GM18909 (cell line): Measurements from ENCODE around the gene INF2.

Experiments used
- ATAC-seq: cut with Tn5 transposase; IDR thresholded peaks from one replicate; pipeline ENCODE4 v1.9.1; 2021; ENCODE audit warnings: mild to moderate bottlenecking; ENCODE audit not compliant: unreplicated experiment, poor library complexity

INF2 gene

DNA sequence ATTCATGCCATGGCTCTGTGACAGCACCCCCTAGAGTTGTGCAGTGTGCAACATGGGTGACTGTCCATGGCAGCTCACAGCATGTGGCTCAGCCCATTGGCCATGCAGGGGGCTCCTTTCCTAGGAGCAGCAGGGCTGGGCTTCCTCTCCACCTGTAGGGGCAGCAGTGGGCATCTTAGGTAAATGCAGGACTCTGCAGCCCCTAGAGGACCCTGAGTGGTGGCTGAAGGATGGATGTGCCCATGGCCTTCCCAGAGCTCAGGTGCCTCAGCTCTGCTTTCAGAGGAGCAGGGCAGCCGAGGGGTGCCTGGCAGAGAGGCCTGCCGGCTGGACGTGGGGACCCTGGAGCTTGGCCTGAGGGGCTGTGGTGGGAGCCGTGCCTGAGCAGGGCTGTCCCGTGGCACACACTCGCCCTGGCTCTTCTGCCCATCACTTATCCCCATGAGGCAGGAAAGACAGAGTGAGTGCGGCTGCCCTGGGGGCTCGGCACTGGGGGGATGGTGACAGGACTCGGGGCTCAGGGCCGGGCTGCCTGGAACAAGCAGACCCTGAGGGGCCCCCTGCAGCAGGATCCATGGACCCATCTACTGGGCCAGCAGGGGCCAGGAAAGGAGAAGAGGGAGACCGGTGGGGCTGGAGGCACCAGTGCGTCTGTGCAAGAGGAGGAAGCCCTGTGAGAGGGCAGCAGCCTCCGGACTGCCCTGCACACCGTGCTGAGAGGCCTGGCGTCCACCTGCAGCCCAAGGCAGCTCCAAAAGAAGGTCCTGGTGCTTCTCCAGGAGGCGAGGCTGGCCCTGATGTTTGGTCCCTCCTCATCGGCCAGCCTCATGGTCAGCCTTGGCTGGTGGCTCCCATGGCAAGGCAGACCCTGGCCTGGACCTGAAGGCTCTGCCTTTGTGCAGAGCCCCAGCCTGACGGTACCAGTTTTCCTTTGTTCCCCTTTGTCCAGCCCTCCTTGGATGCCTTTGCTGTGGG, 42.2 kb downstream of the INF2 start:
- ATAC-seq = no peak

DNA sequence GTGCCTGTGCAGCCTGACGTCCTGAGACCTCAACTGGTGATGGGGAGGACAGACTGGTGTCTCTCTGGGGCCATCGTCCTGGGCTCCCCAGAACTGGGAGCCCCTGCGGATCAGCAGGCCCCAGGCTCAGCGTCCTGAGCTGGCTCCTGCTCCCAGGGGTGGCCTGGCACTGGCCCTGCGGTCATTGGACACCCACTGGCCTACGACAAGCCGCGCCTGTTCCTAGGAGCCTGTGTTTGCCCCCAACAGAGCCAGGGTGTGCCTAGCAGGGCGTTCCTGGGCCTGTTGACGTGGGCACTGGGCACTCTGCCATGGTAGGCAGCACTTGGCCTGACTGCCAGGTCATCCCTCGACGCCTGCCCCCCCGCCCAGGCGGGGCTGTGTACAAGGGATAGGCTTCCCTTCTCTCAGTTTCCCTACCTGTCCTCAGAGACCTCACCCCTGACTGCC, 43.0 kb downstream of the INF2 start:
- no peak for ATAC-seq

DNA sequence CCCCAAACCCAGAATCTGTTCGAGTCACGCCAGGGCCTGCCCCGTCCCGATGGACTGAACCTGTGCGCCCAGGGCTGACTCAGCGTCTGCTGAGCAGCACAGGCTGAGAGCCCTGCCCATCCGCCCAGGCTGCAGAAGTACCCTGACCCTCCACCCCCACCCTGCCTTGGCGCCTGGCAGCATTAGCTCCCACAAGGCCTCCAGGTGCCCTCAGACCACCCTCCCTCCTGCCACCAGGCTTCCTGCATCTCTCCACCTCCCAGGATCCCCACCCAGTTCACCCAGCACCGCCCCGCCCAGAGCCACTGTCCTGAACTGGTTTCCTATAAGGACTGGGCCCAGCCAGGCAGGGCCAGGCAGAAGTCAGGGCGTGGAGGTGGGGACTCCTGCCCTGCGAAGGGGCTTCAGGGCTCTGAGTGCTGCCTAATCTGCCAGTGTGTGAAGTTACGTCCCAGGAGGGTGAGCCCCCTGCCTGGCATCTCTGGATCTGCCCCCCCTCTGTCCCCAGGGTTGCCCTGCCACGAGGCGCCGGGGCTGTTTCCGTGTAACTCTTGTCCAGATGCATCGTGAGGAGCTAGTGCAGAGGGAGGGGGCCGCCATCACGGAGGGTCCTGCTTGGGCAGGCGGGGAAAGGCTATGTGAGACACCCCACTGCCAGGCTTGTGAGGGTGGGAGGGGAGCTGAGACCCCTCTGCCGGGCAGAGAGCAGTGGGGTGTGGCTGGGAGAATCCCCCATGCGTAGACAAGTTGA, 43.7 kb downstream of the INF2 start:
- ATAC-seq = no peak

DNA sequence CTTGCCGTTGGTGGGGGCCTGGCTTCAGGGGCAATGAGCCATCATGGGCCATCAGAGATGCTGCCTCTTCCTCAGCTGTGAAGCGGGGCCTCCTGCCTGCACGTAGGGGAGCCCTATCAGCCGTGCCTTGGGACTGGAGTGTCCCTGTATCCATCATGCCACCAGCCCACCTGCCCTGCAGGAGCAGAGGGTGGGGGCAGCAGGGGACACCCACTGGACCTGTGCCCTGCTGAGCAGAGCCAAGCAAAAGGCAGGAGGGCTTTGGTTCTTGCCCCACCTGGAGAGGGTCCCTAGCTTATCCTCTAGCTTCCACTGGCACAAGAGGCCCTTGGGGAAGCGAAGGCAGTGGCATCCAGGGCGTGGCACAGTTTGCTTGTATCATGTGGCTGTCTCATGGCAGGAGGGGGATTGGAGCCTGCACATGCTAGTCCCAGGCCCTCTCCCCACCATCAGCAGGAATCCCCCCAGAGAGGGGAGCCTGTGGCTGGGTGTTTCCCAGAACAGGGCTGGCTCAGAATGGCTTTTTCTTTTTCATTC, 44.7 kb downstream of the INF2 start:
- no peak for ATAC-seq

DNA sequence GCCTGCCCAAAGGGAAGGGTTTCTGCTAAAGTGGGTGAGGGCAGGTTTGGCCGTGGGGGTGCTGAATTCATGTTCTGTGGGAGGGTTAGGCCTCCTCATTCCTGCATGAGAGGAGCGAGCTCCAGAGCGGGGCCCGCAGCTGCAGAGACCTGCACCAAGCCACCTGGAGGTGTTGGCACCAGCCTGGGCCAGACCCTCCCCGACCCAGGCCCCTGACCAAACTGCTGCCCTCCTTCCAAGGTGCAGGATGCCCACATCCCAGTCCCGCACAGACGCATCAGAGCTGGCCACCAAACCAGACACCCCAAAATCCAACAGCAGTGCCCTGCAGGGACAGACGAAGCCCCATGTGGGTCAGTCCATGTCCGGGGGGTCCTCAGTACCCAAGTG, 45.2 kb downstream of the INF2 start:
- no peak for ATAC-seq

DNA sequence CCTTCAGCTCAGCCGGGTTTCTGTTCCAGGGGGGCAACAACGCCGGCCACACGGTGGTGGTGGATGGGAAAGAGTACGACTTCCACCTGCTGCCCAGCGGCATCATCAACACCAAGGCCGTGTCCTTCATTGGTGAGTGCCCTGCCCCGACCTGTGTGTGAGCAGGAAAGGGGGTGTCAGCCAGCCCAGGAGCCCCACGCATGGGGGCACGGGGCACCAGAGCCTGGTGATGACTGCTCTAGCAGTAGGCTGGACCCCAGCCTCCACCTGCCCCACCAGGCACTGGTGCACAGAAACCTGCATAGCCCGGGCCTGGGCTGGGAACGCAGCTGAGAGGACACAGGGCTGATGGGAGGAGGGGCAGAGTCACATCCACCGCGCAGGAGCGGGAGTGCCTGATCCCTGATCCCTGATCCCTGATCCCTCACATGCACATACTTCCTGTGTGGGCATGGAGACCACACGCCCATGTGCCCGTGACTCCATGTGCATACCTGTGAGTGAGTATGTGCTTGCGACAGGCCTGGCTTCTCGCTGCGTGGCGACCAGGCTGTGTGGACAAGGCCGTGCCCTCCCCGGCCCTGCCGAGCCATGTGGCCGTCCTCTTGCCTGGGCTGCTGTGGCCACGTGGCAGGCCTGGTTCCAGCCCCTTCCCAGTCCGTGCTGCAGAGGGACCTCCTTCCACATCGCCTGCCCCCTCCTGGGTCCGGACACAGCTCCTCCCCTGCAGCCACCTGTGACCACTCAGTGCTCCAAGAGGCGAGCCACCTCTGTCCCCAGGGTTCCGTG, 45.8 kb downstream of the INF2 start:
- no peak for ATAC-seq

DNA sequence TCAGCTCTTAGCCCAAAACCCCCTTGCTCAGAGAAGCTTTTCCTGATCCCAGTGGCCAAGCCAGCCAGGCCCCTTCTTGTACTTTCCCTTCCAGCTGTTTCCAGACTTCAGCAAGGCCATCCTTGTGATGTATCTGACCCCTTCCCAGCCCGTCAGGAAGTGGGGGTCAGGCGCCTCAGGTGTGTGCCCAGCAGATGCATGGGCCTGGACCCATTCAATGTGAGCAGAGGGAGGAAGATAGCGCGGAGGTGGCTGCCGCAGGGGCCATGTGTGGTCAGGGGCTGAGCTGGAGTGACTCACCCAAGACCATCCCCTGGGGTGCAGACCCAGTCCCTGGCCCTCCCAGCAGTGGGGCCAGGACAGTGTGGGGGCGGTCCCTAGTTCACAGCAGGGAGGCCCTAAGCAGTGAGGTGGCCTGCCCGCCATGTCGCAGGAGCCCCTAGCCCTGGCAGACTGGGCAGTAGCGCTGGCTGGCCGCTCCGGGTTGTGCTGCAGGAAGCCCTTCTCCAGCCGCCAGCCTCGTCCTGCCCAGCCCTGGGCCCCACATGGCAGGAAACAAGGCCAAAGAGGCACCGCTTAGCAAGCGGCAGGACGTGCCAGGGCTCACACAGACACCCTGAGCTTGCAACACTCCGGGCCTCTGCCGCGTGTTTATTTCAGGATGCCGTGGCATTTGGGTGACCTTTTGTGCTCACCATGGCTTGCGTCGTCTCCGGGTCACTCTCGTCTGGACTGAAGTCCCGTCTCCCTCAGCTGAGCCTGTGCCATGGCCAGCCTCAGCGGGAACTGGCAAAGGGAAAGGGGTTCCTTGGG, 46.6 kb downstream of the INF2 start:
- ATAC-seq = no peak

DNA sequence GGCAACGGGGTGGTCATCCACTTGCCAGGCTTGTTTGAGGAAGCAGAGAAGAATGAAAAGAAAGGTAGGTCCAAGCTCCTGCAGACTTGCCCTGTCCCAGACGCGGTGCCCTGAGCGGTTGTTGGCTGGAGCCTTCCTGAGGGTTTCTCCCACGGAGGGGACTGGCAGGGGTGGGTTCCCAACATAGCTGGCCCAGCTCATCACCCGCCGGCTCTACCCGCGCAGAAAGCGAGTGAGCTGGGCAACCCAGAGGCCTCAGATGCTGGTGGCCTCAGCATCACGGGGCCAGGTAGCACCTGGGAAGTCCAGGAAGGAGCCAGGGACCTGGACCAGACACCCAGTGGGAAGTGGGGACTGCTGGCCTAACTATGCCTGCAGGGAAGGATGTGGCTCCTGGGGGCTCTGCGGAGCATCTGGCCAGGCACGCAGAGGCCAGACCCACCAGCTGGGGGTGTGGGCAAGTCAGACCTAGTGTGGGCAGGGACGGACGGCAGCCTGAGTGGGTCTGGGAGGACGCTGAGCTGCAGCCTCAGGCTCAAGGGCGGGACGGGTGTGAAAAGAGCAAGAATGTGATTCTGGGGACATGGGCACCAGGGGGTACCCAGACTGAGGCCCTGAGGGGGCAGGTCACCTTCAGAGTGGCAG, 49.1 kb downstream of the INF2 start:
- ATAC-seq = no peak

DNA sequence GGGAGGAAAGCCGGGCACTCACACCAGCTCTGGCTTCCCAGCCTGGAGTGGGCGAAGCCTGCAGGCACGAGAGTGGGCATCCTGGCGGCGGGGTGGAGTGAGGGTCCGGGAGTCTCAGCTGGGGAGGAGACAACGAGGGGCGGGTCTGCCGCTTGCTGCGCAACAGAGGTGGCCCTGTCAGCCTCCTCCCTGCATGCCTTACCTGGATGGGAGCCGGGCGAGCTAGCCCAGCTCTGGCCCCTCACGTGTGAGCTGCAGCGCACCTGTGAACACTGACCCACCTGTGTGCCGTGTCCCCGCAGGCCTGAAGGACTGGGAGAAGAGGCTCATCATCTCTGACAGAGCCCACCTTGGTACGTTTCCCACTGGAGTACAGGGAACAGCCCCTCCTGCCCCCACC, 49.6 kb downstream of the INF2 start:
- ATAC-seq = no peak

DNA sequence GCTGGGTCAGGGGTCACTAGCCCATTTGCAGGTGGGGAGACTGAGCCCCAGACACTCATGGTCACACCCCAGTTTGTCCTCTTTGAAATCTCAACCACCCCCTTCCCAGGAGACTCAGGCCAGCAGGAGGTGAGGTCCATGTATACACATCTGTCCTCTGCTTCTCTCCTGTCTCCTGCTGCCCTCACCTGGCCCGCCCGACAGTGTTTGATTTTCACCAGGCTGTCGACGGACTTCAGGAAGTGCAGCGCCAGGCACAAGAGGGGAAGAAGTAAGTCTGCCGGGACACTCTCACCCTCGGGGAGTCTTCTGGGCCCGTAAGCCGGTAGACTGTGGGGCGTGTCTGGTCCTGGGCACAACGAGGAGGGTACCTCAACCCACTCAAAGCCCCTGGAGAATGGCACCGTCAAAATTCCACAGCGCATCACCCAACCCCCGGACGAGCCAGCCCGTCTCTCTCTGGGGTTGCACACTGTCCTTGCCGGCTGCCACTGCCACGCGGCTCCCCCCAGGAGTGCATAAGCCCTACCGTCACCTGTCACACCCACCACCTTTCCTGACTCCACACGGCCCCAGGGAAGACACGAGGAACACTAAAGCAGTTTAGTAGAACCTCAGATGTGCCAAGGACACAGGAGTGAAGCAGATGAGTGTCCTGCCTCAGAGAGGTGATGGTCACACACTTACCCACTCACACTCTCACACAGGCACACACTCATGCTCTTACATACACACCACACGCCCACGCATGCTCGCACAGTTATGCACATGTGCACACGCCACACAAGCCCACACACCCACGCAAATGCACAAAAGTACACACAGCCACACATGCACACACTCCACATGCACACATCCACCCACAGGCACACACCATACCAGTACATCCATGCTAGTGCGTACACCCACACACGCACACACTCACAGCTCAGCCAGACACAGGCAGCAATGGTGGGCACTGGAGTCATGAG, 50.4 kb downstream of the INF2 start:
- no peak for ATAC-seq

DNA sequence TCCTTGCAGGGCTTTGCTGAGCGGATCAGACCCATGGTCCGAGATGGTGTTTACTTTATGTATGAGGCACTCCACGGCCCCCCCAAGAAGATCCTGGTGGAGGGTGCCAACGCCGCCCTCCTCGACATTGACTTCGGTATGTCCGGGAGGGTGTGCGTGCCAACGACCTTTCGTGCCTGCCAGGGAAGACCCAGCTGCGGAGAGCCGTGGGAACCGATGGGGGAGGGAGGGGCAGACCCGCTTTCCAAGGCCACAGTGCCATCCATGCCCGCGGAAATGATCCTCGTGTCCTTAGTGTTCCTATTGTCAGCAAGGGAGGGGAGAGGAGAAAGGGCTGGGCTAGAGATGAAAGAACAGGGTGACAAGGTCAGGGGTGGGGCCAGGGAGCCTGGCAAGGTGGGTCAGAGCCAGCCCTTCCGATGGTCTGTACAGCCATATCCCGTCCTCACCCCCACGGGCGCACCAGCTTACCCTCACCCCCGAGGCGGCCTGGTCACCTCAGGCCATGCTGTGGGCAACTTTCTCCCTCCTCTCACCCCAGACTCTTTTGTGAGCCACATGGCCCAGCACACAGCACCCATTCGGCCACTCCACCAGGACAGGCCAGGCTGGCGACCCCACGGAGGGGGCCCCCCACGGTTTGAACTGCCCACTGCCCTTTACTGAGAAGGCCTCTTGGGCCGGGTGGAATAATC, 51.8 kb downstream of the INF2 start:
- ATAC-seq = no peak

DNA sequence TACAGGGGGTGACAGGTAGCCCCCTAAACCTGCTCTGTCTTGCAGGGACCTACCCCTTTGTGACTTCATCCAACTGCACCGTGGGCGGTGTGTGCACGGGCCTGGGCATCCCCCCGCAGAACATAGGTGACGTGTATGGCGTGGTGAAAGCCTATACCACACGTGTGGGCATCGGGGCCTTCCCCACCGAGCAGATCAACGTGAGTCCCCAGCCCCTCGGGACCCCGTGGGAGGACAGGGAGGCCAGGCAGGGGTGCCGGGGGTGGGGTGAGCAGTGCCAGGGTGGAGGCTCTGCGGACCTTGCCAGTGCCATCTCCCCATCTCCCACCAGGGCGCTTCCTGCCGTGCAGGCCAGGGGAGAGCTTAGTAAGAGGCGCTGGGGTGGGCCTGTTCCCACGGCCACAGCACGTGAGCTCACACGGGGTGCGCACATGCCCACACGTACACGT, 52.4 kb downstream of the INF2 start:
- ATAC-seq = no peak

DNA sequence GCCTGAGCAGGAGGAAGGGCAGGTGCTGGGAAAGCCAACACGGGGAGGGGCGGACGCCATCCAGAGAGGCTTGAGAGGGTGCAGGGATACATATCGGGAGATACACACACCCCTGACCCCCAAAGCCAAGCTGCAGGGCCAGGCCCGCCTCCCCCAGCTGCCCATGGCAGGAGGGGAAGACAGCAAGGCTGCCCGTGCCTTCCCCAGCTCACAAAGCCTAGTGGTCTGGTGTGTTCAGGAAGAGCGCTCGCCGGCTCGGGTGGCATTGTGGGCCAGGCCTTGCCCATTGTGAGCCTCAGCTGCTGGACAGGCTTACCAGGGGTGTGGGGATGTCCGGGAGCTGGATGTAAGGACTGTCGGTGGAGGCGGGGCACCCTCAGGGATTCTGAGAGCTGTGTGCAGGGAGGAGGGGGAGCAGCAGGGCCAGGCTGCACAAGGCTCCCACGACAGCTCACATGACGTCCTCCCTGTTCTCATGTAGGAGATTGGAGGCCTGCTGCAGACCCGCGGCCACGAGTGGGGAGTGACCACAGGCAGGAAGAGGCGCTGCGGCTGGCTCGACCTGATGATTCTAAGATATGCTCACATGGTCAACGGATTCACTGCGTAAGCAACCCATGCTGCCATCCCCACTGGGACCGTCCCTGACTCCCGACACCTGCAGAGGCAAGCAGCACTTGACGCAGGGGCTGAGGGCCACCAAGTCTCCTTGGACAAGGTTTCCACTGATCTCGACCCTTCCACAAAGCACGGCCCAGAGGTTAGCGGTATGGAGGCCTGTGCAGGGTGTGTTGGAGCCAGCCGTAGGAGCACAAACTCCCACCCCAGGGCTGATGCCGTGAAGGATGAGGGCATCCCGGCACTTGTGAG, 53.4 kb downstream of the INF2 start:
- no peak for ATAC-seq

DNA sequence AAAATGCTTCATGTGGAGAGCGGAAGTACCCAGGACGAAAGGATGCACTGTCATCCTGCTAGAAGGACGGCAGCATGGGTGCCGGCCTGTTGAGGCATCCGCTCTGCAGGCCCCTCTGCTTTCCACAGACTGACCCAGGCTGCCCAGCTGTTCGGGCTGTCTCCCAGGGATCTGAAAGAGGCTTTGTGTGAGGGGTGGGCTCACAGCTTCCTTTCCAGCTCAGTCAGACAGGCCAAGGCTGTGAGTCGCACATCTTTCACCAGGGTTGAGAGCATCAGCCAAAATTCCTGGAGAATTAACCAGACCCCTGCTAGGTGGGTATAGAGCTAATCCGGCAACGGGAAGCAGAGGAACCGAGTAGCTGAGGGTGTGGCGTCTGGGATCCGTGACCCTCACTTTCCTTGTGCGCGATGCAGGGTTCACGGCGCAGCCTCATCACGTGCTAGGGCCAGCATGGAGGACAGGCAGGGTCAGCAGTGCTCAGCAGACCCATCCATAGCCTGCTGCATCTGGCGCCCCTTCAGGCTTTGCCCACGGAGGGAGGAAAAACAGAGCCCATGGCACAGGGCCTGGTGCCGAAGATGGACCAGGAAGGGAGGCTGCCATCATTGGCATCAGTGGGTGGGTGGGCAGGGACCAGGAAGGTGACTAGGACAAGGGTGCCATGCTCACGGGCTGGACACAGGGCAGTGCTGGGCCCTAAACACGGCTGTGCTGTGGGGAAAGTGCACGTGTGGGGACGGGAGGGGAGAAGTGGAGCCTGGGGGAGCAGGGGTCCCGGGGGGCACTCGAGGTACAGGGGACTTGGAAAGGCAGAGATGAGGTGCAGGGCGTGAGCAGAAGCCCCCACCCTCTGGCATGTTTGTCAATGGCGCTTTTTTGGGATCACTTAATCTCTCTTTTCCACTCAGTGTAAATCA, 54.3 kb downstream of the INF2 start:
- no peak for ATAC-seq

DNA sequence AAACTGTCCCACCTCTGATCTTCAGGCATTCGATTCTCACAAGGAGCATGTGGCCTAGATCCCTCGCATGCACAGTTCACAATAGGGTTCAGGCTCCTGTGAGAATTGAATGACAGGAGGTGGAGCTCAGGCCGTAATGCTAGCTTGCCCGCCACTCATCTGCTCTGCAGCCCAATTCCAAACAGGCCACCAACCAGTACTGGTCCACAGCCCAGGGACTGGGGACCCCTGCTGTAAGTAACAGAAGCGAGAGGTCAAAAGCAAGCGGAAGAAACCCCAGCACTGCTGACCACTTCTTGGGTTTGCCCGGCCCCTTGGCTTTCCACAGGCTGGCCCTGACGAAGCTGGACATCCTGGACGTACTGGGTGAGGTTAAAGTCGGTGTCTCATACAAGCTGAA, 55.1 kb downstream of the INF2 start:
- ATAC-seq = no peak
